Cortex of kidney (tissue), 1 donor: Measurements from ENCODE around the gene COPS9.

Experiments used
- DNase-seq: peaks from one replicate; lab custom pipeline; 2025; lab: John Stamatoyannopoulos, UW

Gene COPS9

DNA sequence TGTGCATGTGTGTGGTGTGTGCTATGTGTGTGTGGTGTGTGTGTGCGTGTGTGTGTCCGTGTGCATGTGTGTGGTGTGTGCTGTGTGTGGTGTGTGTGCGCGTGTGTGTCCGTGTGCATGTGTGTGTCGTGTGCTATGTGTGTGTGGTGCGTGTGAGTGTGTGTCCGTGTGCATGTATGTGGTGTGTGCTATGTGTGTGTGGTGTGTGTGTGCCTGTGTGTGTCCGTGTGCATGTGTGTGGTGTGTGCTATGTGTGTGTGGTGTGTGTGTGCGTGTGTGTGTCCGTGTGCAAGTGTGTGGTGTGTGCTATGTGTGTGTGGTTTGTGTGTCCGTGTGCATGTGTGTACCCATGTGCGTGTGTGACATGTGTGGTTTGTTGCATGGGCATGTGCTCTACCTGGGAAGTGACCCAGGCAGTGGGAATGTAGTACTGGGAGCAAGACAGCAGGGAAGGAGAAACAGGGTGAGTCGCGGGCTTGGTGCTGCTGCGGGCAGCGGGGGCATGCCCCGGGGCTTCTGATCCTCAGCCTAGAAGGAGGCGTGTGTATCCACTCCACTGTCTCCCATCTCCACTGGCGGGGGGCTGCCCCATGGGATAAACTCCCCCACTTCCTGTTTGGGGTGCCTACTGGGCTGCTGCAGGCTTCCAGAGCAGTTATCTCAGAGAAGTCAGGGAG, 11.9 kb upstream of the COPS9 start:
- DNase-seq, result no peak

- DNase-seq, result no peak
These were observed 11.3 kb upstream of the COPS9 start for GRCh38 chr2:240147382-240147781.

GRCh38 chr2:240146627-240147278, 10.6 kb upstream of the COPS9 start:
- no peak for DNase-seq

DNA sequence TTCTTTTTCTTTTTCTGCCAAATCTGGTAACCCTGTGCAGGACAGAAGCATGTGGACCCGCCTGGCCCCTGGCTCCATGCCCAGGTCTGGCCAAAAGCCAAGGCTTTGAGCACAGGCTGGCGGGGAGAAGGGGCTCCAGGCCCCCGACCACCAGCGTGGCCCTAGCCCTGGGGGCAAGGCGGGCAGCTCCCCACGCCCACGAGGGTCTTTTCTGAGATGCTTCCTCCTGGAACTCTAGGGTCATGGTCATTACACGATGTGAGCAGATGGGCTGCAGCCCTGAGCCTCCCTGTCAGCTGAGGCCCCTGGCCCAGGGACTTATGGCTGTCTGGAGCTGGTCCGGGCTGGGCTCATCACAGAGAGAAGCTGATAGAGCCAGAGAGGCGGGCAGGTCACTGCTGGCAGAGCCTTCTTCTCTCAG, 10.0 kb upstream of the COPS9 start:
- no peak for DNase-seq

- DNase-seq, result no peak
These were observed 9.4 kb upstream of the COPS9 start for GRCh38 chr2:240145461-240145860.

- DNase-seq, result no peak
These were observed 8.7 kb upstream of the COPS9 start for GRCh38 chr2:240144649-240145261.

DNA sequence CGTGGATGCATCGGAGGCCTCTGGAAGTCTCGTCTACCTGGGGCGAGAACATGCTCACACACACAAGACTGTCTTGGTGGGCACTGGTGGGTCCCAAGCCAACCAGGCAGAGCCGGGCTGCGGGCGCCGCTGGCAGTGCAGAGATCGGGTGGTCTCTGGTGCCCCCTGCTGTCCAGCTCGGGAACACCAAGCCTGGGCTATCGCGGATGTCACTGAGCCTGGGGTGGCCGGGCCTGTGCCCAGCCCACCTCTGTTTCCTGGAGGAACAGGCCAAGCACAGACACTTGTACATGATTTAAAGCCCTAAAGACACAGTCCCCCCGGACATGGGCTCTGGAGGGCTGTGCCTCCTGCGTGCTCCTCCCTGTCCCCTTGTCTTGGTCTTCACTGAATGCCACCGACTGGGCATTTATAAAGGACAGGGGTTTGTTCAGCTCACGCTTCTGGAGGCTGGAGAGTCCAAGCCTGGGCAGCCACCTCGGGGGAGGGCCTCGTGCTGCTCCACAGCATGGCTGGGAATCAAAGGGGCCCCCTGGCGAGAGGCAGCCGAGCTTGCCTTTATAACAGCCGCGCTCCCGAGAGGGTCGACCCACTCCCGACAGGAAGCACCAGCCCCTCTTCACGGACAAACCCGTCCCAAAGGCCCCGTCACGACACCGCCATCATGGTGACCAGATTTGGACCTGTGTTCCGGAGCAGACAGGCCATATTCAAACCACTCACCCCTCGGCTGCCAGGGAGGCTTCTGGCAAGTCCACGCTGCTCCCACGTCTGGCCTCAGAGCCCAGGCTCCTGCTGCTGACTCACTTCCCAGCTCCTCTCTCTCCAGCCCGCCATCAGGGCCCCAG, 7.9 kb upstream of the COPS9 start:
- no peak for DNase-seq

DNA sequence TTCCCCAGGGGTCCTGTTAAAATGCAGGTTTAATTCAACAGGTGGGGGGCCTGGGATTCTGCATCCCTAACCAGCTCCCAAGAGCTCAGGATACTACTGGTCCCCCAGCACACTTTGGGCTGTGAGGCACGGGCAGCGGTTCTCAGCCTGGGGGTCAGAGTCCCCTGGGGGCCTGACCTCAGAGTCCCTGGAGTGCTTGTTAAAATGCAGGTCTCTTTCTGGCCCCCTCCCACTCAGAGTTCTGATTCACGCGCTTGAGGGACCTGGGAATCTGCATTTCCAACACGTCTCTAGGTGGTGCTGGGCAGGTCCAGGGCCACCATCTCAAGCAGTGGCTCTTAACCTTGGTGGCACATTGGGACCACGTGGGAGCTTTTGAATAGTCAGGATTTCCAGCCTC, 7.2 kb upstream of the COPS9 start:
- DNase-seq, result no peak

DNA sequence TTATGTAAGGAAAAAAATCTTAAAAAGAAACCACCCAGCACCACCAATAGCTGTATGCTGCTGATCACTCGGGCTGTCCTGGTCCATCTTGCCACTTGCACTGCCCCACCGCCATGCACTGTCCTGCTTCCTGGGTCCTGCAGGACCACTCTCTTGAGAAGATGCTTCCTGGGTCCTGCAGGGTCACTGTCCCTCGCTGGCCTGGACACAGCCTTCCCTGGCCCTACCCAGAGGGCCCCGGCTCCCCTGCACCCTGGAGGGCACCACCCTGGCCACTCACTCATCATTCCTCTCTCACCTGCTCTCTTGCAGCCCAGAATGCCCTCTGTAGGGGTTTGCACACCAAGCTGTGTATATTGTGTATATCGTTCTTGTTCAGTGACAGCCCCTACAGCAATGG, 6.8 kb upstream of the COPS9 start:
- DNase-seq, result no peak

- DNase-seq, result no peak
These were observed 6.2 kb upstream of the COPS9 start for GRCh38 chr2:240142256-240142775.

DNA sequence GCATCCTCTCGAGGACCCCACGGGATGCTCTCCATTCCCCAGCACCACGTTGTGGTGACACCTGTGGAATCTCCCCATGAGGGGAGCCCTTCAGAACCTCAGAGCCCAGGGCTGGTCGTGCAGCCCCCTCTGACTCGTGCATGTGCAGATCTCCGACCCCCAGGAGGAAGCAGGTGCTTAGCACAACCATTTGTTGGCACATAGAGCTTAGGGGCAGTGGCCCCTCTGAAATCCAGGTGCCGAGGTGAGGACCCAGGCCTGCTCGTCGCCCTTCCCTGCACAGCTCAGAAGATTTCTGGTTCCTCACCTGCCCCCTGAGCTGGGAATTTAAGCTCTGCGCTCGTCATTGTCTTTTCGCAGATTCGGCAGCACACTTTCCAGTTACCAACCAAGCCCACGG, 5.6 kb upstream of the COPS9 start:
- no peak for DNase-seq

DNA sequence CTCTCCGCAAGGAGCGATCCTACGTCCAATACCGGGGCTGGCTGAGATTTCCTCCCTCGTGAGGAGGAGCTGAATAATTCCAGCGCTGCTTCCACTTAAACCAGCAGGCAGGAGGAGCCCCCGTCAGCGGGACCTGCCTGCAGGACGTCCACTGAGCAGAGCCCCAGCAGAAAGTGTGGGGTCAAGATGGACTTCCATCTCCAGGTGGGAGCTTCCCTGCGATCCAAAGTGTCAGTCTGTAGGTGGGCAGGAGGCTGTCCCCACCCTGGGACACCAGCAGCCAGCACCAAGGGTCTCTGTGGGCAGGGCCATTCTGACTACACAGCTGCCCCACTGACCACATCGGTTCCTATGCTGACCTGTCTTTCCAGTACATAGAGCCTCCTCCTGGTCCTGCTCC, 4.8 kb upstream of the COPS9 start:
- DNase-seq, result no peak

GRCh38 chr2:240140511-240140910, 4.4 kb upstream of the COPS9 start, which contains the start of gene OTOS:
OTOS (minus strand) TSS chr2:240140658; CDS start chr2:240140326, 332 bp downstream.
- DNase-seq, result no peak

- DNase-seq, result no peak
These were observed 3.7 kb upstream of the COPS9 start for GRCh38 chr2:240139666-240140393.

DNA sequence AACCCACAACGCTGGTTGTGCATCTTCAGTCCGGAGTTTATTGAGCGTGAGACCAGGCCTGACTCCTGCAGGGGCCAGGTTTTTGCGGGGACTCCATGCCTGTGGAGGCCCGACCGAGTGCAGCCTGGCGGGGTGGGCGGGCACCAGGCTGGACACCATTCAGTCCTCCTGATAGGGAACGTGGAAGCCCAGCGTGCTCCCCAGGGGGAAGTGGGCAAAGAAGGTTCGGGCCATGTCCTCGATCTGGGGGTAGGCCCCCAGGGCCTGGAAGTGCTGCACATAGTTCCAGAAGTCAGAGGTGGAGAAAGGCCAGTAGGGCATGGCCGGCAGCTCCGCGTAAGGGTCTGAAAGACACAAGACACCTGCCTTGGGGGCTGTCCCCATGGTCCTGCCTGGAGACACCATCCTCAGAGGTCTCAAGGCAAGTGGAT, 2.9 kb upstream of the COPS9 start:
- no peak for DNase-seq

DNA sequence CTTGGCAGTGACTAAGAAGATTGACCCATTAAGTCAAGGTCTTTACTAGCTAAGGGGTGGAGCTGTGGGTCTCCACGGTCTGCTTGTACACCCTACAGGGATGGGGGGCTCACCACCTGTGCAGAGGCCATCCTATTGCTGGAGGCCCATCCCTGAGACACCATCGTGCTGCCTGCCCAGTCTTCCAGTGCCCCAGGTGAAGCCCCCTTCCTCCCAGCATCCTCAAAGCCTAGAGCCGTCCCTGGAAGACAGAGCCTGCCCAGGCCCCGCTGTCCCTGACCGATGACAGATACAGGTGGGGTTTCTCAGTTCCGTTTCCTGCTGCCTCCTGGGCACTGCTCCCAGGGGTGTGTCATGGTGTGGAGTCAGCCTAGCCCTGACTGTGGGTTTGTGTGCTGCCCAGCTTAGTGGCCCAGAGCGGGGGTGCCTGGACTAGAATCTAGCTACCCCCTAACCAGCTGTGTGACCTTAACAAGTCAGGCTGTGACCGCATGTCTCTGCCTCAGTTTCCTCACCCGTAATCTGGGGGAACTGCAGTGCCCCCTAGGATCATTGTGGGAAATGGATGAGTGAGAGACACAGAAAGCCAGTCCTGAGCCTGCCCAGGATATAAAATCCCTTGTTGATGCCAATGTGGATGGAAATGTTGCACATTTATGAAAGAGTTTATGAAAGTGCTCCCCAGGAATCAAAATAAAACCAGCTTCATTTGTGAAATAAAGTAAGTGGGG, 2.3 kb upstream of the COPS9 start:
- DNase-seq, result no peak

DNA sequence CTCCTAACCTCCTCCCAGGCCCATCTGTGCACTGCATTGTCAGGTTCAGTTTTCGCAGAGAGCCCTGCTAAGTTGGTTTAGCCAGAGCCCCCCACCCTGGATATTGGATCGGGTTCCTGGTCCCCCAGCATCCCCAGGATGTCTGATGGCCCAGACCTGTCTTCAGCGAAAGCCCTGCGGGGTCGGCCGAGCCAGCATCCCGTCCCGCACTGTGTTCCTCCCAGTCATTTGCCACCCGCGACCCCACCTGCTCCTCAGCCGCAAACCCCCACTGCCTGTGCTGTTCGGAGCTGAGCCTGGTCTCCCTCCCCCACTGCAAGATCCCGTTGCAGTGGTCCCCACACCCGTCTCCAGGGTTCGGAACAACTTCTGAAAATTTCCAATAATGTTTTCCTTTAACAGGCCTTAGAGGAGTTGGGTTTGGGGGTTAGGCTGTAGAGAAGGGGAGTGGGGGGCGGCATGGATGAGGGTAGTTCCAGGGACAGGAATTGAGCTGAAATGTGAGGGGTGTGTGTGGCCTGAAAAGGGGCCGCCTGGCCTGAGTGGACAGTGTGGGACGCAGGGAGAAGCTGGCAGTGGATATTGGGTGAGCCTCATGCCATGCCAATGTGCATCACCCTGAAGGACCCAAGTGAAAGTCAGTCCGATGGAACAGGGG, 1.6 kb upstream of the COPS9 start:
- DNase-seq, result no peak

DNA sequence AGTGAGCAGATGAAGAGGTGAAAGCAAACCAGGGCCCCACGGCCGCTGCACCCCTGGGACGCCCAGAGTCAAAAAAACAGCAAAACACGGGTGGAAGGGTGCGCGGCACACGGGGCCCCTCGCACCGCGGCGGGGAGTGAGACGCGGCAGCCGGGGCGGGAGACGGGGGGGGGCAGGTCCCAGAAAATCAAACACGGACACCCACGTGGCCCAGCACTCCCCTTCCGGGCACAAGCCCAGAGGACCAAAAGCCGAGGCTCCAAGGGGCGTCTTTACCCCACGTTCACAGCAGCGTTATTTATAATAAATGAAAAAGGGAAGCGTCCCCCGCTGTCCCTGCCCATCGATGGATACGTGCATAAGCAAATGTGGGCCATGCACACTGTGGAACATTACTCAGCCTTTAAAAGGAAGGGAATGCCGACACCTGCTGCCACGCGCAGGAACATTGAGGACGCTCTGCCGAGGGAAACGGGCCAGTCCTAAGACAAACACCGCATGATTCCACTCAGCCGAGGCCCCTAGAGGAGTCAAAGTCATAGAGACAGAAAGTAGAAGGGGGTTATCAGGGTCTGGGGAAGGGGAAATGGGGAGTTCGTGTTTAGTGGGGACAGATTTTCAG, 677 bp upstream of the COPS9 start:
- DNase-seq, result no peak

DNA sequence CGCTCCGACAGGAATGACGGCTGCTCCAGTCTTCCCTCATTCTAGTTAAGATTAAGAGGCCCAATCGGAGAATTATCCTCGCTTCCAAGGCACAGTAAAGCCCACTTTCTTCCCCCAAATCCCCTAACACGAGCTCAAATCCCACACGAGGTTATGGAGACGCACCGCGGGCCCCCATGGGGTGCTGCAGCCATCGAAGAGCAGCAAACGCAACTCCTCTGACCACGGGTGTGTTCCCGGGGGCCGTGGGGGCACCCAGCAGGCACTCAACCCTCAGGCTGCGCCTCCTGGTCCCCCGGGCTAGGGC, 446 bp downstream of the COPS9 start:
- no peak for DNase-seq

- no peak for DNase-seq
These were observed 1.1 kb downstream of the COPS9 start for GRCh38 chr2:240134956-240135520.
